CD4-positive, alpha-beta T cell treated with Interleukin-17A for 4 hours (primary cell): ENCODE measurements around the gene ART4.

Experiments
- DNase-seq: peaks from one replicate; pipeline ENCODE4 v3.0.0-alpha.2; 2020; ENCODE audit warnings: mixed read lengths

ART4 gene

GRCh38 chr12:14810167-14810952 lies 33.0 kb downstream of the ART4 start:
- DNase-seq = no peak

- no peak for DNase-seq
Measured at GRCh38 chr12:14803830-14804160, 39.5 kb downstream of the ART4 start.

DNA sequence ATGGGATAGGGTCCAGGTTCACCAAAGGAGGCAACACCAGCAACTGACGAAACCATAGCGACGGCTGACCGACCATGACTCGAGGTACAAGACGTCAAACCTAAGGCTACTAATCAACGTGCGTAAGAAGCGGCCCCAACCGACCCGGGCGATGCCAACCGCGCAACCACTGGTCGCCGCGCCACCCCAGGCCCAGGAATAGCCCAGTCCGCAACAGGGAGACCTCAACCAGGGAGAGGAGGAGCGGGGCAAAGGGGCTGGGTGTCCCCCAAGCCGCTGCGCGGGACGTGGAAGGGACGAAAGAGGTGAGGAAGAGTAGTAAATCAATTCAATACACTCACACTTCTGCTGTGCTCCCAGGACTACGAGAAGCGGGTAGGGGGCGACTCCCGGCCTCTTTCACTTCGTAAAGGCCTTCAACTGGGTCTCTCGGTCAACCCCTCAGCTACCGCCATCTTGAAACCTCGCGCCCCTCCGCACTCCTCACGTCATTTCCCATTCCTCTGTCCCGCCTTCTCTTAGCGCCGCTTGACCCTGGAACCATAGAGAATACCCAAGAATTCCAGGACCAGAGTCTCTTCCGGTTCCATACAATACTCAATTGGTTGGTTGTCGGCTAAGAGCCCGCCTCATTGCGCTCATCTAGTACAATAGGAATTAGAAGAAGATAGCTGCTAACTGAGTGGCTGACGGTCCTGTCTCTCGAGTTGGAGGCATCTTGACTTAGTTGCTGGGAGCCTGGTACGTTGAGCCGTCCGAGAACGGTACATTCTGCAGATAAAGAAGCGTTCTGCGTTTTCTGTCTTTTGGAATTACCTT lies 40.1 kb downstream of the ART4 start, which contains the start of the genes C12orf60 and WBP11:
Gene C12orf60 (plus strand): TSS at position 660 of the 819 bp plus-strand sequence. CDS start 19,266 bp downstream, outside the sequence.
Gene WBP11 (minus strand): TSS at position 468 of the 819 bp plus-strand sequence. CDS start 2,095 bp downstream, outside the sequence.
- DNase-seq = peak; percentile 87

GRCh38 chr12:14802721-14803010 lies 40.7 kb downstream of the ART4 start:
- DNase-seq = no peak

GRCh38 chr12:14802247-14802646 lies 41.1 kb downstream of the ART4 start:
- no peak for DNase-seq

- DNase-seq = no peak
Measured at GRCh38 chr12:14795028-14795448, 48.3 kb downstream of the ART4 start.

DNA sequence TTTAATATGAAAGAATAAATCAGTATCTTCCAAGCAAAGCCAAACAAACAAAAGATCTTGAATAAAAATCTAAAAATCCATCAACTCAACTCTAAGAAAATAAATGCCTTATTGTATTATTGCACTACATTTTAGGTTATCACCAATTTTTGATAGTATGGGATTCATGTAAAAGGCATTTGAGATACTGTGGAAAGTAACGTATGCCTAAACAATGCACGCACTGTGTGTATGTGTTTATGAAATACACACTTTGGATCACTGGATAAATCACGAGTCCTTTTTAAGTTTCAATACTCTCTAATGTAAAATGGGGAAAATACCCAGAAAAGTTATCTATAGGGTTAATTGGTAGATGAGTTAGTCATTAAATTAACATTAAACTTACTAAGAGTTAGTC lies 57.8 kb downstream of the ART4 start:
- DNase-seq = no peak

GRCh38 chr12:14784471-14784870 lies 58.9 kb downstream of the ART4 start:
- DNase-seq = no peak

DNA sequence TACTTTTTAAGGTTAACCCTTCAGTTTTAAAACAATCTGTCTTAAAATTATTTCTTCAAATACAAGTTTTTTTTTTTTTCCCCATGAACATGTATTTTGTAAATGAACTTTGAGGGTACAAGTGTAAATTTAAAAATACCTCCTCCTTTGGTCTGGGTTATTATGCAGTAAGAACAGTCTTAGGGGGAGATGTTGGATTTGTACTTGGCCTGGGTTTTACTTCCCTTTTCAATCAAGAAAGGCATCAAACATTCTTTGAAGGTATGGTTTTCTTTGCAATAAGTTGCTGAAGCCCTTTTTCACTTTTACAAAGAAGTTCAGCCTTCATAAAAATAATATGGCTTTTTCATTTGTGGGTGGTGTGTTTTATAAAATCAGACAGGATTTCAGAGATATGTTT lies 60.6 kb downstream of the ART4 start:
- no peak for DNase-seq

- no peak for DNase-seq
Measured at GRCh38 chr12:14781563-14781962, 61.8 kb downstream of the ART4 start.

DNA sequence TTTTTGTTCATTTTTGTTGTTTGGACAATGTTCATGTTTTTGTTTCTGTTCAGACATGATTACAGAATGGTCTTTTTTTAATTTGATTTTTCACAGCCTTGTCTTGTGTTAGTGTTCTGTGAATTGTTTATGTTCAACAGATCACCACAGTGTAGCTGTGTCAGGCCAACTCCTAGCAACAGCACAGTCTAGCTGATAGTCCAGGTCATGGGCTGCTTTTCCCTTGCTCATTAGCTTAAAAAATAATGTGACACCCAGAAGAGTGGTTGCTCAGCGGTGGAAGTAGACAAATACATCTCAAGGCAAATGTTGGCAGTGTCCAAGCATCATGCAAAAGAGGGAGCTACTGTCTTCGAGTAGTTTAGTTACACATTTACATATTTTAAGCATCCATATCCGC lies 62.5 kb downstream of the ART4 start:
- DNase-seq = no peak

- no peak for DNase-seq
Measured at GRCh38 chr12:14779834-14780233, 63.5 kb downstream of the ART4 start.

DNA sequence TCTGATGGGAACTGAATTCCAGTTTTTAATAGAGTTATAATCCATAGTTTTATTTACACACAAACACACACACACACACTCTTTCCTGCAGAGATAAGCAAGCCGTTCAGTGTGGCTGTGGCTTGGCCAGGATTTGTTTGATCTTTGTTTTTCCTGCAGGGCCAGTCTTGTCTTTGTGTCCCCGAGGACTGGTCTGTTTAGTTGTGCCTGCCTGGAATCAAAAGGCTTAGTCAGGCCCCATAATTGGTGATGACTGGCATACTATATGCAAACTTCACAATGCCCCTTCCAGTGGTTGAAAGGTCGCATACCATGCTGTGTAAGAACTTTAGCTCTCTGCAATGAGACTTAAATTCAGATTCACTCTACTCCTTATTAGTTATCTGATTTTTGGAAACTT lies 66.1 kb downstream of the ART4 start:
- DNase-seq = no peak

GRCh38 chr12:14776236-14776961 lies 66.9 kb downstream of the ART4 start:
- DNase-seq = no peak

DNA sequence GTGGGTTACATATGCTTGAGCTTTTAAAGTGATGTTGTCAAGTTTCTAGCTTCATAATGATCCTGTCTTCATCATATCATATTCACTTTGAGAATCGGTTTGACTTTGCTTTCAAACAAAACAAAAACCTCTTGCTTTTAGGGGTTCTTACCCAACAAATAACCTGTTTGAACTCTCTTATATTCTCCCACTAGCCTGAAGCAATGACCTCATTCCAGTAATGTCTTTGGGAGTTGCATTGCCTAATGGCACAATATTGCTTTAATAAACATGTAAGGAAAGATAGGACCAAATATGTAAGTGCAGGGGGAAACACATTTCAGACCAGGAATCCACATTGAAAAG lies 67.7 kb downstream of the ART4 start:
- DNase-seq = no peak
